HG02610 (cell line): ENCODE results near the gene ZIM2.
"Not testable (repeated sequence)": the region's sequence is repeated elsewhere in the genome, so short reads cannot be mapped to it uniquely, and the experiment has no call there.

ENCODE experiments used
- ATAC-seq: cut with Tn5 transposase; IDR thresholded peaks from one replicate; pipeline ENCODE4 v1.9.1; 2021; ENCODE audit warnings: mild to moderate bottlenecking, moderate library complexity; ENCODE audit not compliant: unreplicated experiment

Gene ZIM2

GRCh38 chr19:56840451-56841192 lies at the start of gene ZIM2, which contains the start of gene PEG3:
Gene ZIM2 (minus strand): TSS chr19:56840726. CDS start chr19:56824277, 16,449 bp downstream.
Gene PEG3 (minus strand): TSS chr19:56840726. CDS start chr19:56824655, 16,071 bp downstream.
- no peak for ATAC-seq

- ATAC-seq, result no peak
Observed at GRCh38 chr19:56885173-56885985, 44.9 kb upstream of the ZIM2 start.

GRCh38 chr19:56884441-56884840 lies 43.9 kb upstream of the ZIM2 start:
- no peak for ATAC-seq

- ATAC-seq, result no peak
Observed at GRCh38 chr19:56880592-56881190, 40.2 kb upstream of the ZIM2 start.

- ATAC-seq, result no peak
Observed at GRCh38 chr19:56877069-56877715, 36.7 kb upstream of the ZIM2 start.

- ATAC-seq, result no peak
Observed at GRCh38 chr19:56875717-56876116, 35.2 kb upstream of the ZIM2 start.

- ATAC-seq, result no peak
Observed at GRCh38 chr19:56874530-56874929, 34.0 kb upstream of the ZIM2 start.

- ATAC-seq, result no peak
Observed at GRCh38 chr19:56873493-56873892, 33.0 kb upstream of the ZIM2 start.

GRCh38 chr19:56869886-56870285 lies 29.4 kb upstream of the ZIM2 start:
- ATAC-seq, result no peak

- ATAC-seq, result no peak
Observed at GRCh38 chr19:56868446-56868845, 27.9 kb upstream of the ZIM2 start.

- no peak for ATAC-seq
Observed at GRCh38 chr19:56866538-56866937, 26.0 kb upstream of the ZIM2 start.

GRCh38 chr19:56864443-56865125 lies 24.1 kb upstream of the ZIM2 start:
- no peak for ATAC-seq

- no peak for ATAC-seq
Observed at GRCh38 chr19:56862741-56863140, 22.2 kb upstream of the ZIM2 start.

GRCh38 chr19:56860409-56860808 lies 19.9 kb upstream of the ZIM2 start:
- ATAC-seq, result not testable (repeated sequence)

- ATAC-seq, result no peak
Observed at GRCh38 chr19:56858026-56858425, 17.5 kb upstream of the ZIM2 start.

- no peak for ATAC-seq
Observed at GRCh38 chr19:56856822-56857221, 16.3 kb upstream of the ZIM2 start.

- ATAC-seq, result not testable (repeated sequence)
Observed at GRCh38 chr19:56852361-56852760, 11.8 kb upstream of the ZIM2 start.

GRCh38 chr19:56848166-56848565 lies 7.6 kb upstream of the ZIM2 start:
- no peak for ATAC-seq

GRCh38 chr19:56842412-56842811 lies 1.9 kb upstream of the ZIM2 start:
- ATAC-seq, result no peak

- ATAC-seq, result no peak
Observed at GRCh38 chr19:56841193-56841543, 642 bp upstream of the ZIM2 start.
